Measurements from ENCODE around the gene PFDN1. TPM values are rescaled to one million over a fixed set of nuclear protein-coding genes. Genes with fewer than 3 reads are reported as not detected.
"Not testable (repeated sequence)": the region's sequence is repeated elsewhere in the genome, so short reads cannot be mapped to it uniquely, and the experiment has no call there.

Gene PFDN1
- 68.2 TPM for total RNA-seq

GRCh38 chr5:140302786-140303639 lies at the start of gene PFDN1:
Gene PFDN1, minus strand, starts transcription at chr5:140303101. Its CDS starts 28 bp downstream, at chr5:140303073.
- Histone ChIP-seq H3K4me3 (ENCODE audit: low read length) (peak within 1 kb of the TSS; percentile 90), H3K9me3 (ENCODE audit: low read depth, low read length) (no peaks in the 10 kb centered on the region)

GRCh38 chr5:140351609-140352334 lies 48.9 kb upstream of the PFDN1 start:
- H3K9me3 ChIP-seq (ENCODE audit: low read depth, low read length): no peaks in the 10 kb centered on the region
- H3K4me3 ChIP-seq (ENCODE audit: low read length): no peak overlapping the region
- H3K4me1 ChIP-seq (ENCODE audit: insufficient read depth, low read length): peaks cover 25% of the 10 kb centered on the region
- H3K27me3 ChIP-seq (ENCODE audit: insufficient read depth, low read length): no peaks in the 10 kb centered on the region

More at GRCh38 chr5:140302786-140303639, at the start of gene PFDN1:
- H3K4me1 ChIP-seq (ENCODE audit: insufficient read depth, low read length): peaks cover 21% of the 10 kb centered on the region
- no peaks in the 10 kb centered on the region for H3K27me3 ChIP-seq (ENCODE audit: insufficient read depth, low read length)

GRCh38 chr5:140349244-140349643 lies 46.3 kb upstream of the PFDN1 start:
- H3K27me3 ChIP-seq (ENCODE audit: insufficient read depth, low read length): no peaks in the 10 kb centered on the region
- peaks cover 26% of the 10 kb centered on the region for H3K4me1 ChIP-seq (ENCODE audit: insufficient read depth, low read length)
- no peak overlapping the region for H3K4me3 ChIP-seq (ENCODE audit: low read length)
- no peaks in the 10 kb centered on the region for H3K9me3 ChIP-seq (ENCODE audit: low read depth, low read length)

- Histone ChIP-seq H3K4me3 (ENCODE audit: low read length) (no peak overlapping the region), H3K4me1 (ENCODE audit: insufficient read depth, low read length) (peaks cover 37% of the 10 kb centered on the region), H3K9me3 (ENCODE audit: low read depth, low read length) (no peaks in the 10 kb centered on the region), H3K27me3 (ENCODE audit: insufficient read depth, low read length) (no peaks in the 10 kb centered on the region)
Measured at GRCh38 chr5:140348104-140348503, 45.2 kb upstream of the PFDN1 start.

GRCh38 chr5:140347360-140347759 lies 44.5 kb upstream of the PFDN1 start:
- H3K9me3 ChIP-seq (ENCODE audit: low read depth, low read length): no peaks in the 10 kb centered on the region
- peaks cover 45% of the 10 kb centered on the region for H3K4me1 ChIP-seq (ENCODE audit: insufficient read depth, low read length)
- no peaks in the 10 kb centered on the region for H3K27me3 ChIP-seq (ENCODE audit: insufficient read depth, low read length)
- no peak overlapping the region for H3K4me3 ChIP-seq (ENCODE audit: low read length)

- peaks cover 52% of the 10 kb centered on the region for H3K4me1 ChIP-seq (ENCODE audit: insufficient read depth, low read length)
- H3K4me3 ChIP-seq (ENCODE audit: low read length): peak within 1 kb of the TSS; percentile 43
- no peaks in the 10 kb centered on the region for H3K27me3 ChIP-seq (ENCODE audit: insufficient read depth, low read length)
- no peaks in the 10 kb centered on the region for H3K9me3 ChIP-seq (ENCODE audit: low read depth, low read length)
Measured at GRCh38 chr5:140346348-140347221, 43.7 kb upstream of the PFDN1 start, which contains the start of gene HBEGF. Gene HBEGF, minus strand, starts transcription at chr5:140346603. Its CDS starts 275 bp downstream, at chr5:140346328.

- Histone ChIP-seq H3K4me3 (ENCODE audit: low read length) (peak overlapping the region; percentile 43), H3K4me1 (ENCODE audit: insufficient read depth, low read length) (peaks cover 59% of the 10 kb centered on the region), H3K27me3 (ENCODE audit: insufficient read depth, low read length) (no peaks in the 10 kb centered on the region), H3K9me3 (ENCODE audit: low read depth, low read length) (no peaks in the 10 kb centered on the region)
Measured at GRCh38 chr5:140345919-140346347, 43.0 kb upstream of the PFDN1 start.

GRCh38 chr5:140344683-140345423 lies 42.0 kb upstream of the PFDN1 start:
- Histone ChIP-seq H3K27me3 (ENCODE audit: insufficient read depth, low read length) (no peaks in the 10 kb centered on the region), H3K4me3 (ENCODE audit: low read length) (no peak overlapping the region), H3K4me1 (ENCODE audit: insufficient read depth, low read length) (peaks cover 70% of the 10 kb centered on the region), H3K9me3 (ENCODE audit: low read depth, low read length) (no peaks in the 10 kb centered on the region)

- not testable (repeated sequence) for H3K9me3 ChIP-seq (ENCODE audit: low read depth, low read length); H3K27me3 ChIP-seq (ENCODE audit: insufficient read depth, low read length); H3K4me3 ChIP-seq (ENCODE audit: low read length)
- peaks cover 80% of the 10 kb centered on the region for H3K4me1 ChIP-seq (ENCODE audit: insufficient read depth, low read length)
Measured at GRCh38 chr5:140343849-140344248, 40.9 kb upstream of the PFDN1 start.

- Histone ChIP-seq H3K9me3 (ENCODE audit: low read depth, low read length) (no peaks in the 10 kb centered on the region), H3K4me3 (ENCODE audit: low read length) (no peak overlapping the region), H3K4me1 (ENCODE audit: insufficient read depth, low read length) (peaks cover 85% of the 10 kb centered on the region), H3K27me3 (ENCODE audit: insufficient read depth, low read length) (no peaks in the 10 kb centered on the region)
Measured at GRCh38 chr5:140342896-140343295, 40.0 kb upstream of the PFDN1 start.

- no peak overlapping the region for H3K4me3 ChIP-seq (ENCODE audit: low read length)
- H3K9me3 ChIP-seq (ENCODE audit: low read depth, low read length): no peaks in the 10 kb centered on the region
- H3K27me3 ChIP-seq (ENCODE audit: insufficient read depth, low read length): no peaks in the 10 kb centered on the region
- H3K4me1 ChIP-seq (ENCODE audit: insufficient read depth, low read length): peaks cover 83% of the 10 kb centered on the region
Measured at GRCh38 chr5:140342287-140342686, 39.4 kb upstream of the PFDN1 start.

- Histone ChIP-seq H3K4me1 (ENCODE audit: insufficient read depth, low read length) (peaks cover 76% of the 10 kb centered on the region), H3K4me3 (ENCODE audit: low read length) (no peak overlapping the region), H3K27me3 (ENCODE audit: insufficient read depth, low read length) (no peaks in the 10 kb centered on the region), H3K9me3 (ENCODE audit: low read depth, low read length) (no peaks in the 10 kb centered on the region)
Measured at GRCh38 chr5:140341591-140341990, 38.7 kb upstream of the PFDN1 start.

GRCh38 chr5:140340605-140341121 lies 37.8 kb upstream of the PFDN1 start:
- no peaks in the 10 kb centered on the region for H3K27me3 ChIP-seq (ENCODE audit: insufficient read depth, low read length)
- peaks cover 73% of the 10 kb centered on the region for H3K4me1 ChIP-seq (ENCODE audit: insufficient read depth, low read length)
- no peak overlapping the region for H3K4me3 ChIP-seq (ENCODE audit: low read length)
- H3K9me3 ChIP-seq (ENCODE audit: low read depth, low read length): no peaks in the 10 kb centered on the region

GRCh38 chr5:140339636-140340035 lies 36.7 kb upstream of the PFDN1 start:
- Histone ChIP-seq H3K9me3 (ENCODE audit: low read depth, low read length) (no peaks in the 10 kb centered on the region), H3K4me3 (ENCODE audit: low read length) (no peak overlapping the region), H3K27me3 (ENCODE audit: insufficient read depth, low read length) (no peaks in the 10 kb centered on the region), H3K4me1 (ENCODE audit: insufficient read depth, low read length) (peaks cover 63% of the 10 kb centered on the region)

Measured in mononuclear cell (primary cell).